ENCODE data around the gene SLC26A1.

- TF ChIP-seq CREB1 (CRISPR knock-in tag; IDR thresholded peaks at IDR 0.05) (no peak), SP1 (CRISPR knock-in tag; conservative IDR thresholded peaks at IDR 0.05) (no peak), CTCF (IDR thresholded peaks at IDR 0.05) (no peak), NFE2L1 (CRISPR knock-in tag; IDR thresholded peaks at IDR 0.05) (no peak), ZNF138 (CRISPR knock-in tag; conservative IDR thresholded peaks at IDR 0.05) (no peak), GABPB1 (CRISPR knock-in tag; IDR thresholded peaks at IDR 0.05) (no peak), E2F4 (CRISPR knock-in tag; IDR thresholded peaks at IDR 0.05; ENCODE audit: borderline replicate concordance, low read depth) (no peak), JUN (CRISPR knock-in tag; IDR thresholded peaks at IDR 0.05) (no peak)
- TF ChIP-seq, protein P1, sequence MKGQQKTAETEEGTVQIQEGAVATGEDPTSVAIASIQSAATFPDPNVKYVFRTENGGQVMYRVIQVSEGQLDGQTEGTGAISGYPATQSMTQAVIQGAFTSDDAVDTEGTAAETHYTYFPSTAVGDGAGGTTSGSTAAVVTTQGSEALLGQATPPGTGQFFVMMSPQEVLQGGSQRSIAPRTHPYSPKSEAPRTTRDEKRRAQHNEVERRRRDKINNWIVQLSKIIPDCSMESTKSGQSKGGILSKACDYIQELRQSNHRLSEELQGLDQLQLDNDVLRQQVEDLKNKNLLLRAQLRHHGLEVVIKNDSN (CRISPR knock-in tag; IDR thresholded peaks at IDR 0.05), result no peak
- TF ChIP-seq, protein P2, sequence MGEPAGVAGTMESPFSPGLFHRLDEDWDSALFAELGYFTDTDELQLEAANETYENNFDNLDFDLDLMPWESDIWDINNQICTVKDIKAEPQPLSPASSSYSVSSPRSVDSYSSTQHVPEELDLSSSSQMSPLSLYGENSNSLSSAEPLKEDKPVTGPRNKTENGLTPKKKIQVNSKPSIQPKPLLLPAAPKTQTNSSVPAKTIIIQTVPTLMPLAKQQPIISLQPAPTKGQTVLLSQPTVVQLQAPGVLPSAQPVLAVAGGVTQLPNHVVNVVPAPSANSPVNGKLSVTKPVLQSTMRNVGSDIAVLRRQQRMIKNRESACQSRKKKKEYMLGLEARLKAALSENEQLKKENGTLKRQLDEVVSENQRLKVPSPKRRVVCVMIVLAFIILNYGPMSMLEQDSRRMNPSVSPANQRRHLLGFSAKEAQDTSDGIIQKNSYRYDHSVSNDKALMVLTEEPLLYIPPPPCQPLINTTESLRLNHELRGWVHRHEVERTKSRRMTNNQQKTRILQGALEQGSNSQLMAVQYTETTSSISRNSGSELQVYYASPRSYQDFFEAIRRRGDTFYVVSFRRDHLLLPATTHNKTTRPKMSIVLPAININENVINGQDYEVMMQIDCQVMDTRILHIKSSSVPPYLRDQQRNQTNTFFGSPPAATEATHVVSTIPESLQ (CRISPR knock-in tag; IDR thresholded peaks at IDR 0.05), result no peak
Measured at GRCh38 chr4:1006856-1007255, 13.7 kb upstream of the SLC26A1 start.
